K562 (cell line): ENCODE results near the gene PPP2R1A. TPM values are rescaled to one million over a fixed set of nuclear protein-coding genes. Genes with fewer than 3 reads are reported as not detected.

ENCODE experiments used
- ATAC-seq: fragments of 200-7000 bp; cut with Tn5 transposase; 3 replicates; pipeline ENCODE4 v1.9.1; 2020; ENCODE audit warnings: moderate library complexity
- BruUV-seq: library from RNA; stranded (reverse); fragments of 400-500 nt; replicated peaks from 2 replicates; lab custom pipeline; 2021; lab: Mats Ljungman, UMichigan
- CTCF ChIA-PET: fragments of 300-600 bp; formaldehyde crosslinking; extraction: SDS; loops from one replicate; lab custom pipeline; 2021; ENCODE audit warnings: low intra/inter-chr PET ratio; lab: Yijun Ruan, JAX
- POLR2A ChIA-PET: fragments of 300-600, 350-650 bp; sonication (Branson Sonifier 250); formaldehyde crosslinking; extraction: SDS; loops from one replicate; lab custom pipeline; 2021; ENCODE audit warnings: antibody characterized with exemption, inconsistent platforms; lab: Yijun Ruan, JAX
- DNase-seq, 4 experiments: peaks; one replicate each; pipeline versions ENCODE4 v3.0.0 to v3.0.0-alpha.2; 2011 to 2018; ENCODE audit warnings: low spot score in 3 of 4, mixed read lengths in 3 of 4; ENCODE audit errors: extremely low read depth in 1 of 4
- FAIRE-seq: peaks from 2 replicates; lab custom pipeline; 2011; peaks lifted over from hg19 to GRCh38; lab: Jason Lieb, UNC
- H2AFZ ChIP-seq: 2 replicates; pipeline ENCODE4 v1.6.0; 2011; ENCODE audit warnings: low read depth, low read length, control low read depth, inconsistent platforms
- H3K27ac ChIP-seq: fragments of 200-600 bp; 3 replicates; pipeline ENCODE4 v1.8.0; 2011; ENCODE audit warnings: low read depth, mild to moderate bottlenecking, control low read depth, inconsistent platforms, low read length, moderate library complexity, mixed read lengths; ENCODE audit errors: extremely low read depth
- H3K27me3 ChIP-seq, 2 experiments: fragments of 300-600 bp in 1 of 2; 2 replicates in 1 of 2; 3 replicates in 1 of 2; pipeline versions ENCODE4 v1.6.0 to v1.8.0; 2011; ENCODE audit warnings: inconsistent platforms in 2 of 2, low read length in 2 of 2, mild to moderate bottlenecking in 1 of 2, mixed read lengths in 1 of 2, moderate library complexity in 1 of 2; ENCODE audit not compliant: control insufficient read depth in 2 of 2, insufficient read depth in 2 of 2
- H3K36me3 ChIP-seq: fragments of 300-600 bp; 3 replicates; pipeline ENCODE4 v1.8.0; 2011; ENCODE audit warnings: mild to moderate bottlenecking, low read length, inconsistent platforms; ENCODE audit not compliant: control insufficient read depth, insufficient read depth
- H3K4me1 ChIP-seq, 2 experiments: fragments of 200-600 bp in 1 of 2; replicated peaks in 1 of 2; 2 replicates in 1 of 2; 3 replicates in 1 of 2; pipeline versions ENCODE4 v1.5.1 to v1.8.0; 2011; ENCODE audit warnings: inconsistent platforms in 2 of 2, low read length in 2 of 2, mild to moderate bottlenecking in 1 of 2, mixed read lengths in 1 of 2, moderate library complexity in 1 of 2; ENCODE audit not compliant: control insufficient read depth in 2 of 2, insufficient read depth in 2 of 2
- H3K4me2 ChIP-seq: 2 replicates; pipeline ENCODE4 v1.6.1; 2011; ENCODE audit warnings: low read length, control low read depth, inconsistent platforms, mixed read lengths; ENCODE audit not compliant: insufficient read depth
- H3K4me3 ChIP-seq: fragments of 200-600 bp; sonication (generic), shearing (Covaris generic); 2 replicates; pipeline ENCODE4 v1.5.1; 2016; ENCODE audit warnings: control low read depth, inconsistent platforms
- H3K79me2 ChIP-seq: fragments of 200-600 bp; 3 replicates; pipeline ENCODE4 v1.8.0; 2011; ENCODE audit warnings: low read length, inconsistent platforms; ENCODE audit not compliant: control insufficient read depth, insufficient read depth
- H3K9ac ChIP-seq, 2 experiments: 2 replicates each; pipeline versions ENCODE4 v1.6.0 to v1.6.1; 2011; ENCODE audit warnings: low read depth in 2 of 2, low read length in 2 of 2, control low read depth in 1 of 2, inconsistent platforms in 1 of 2, mild to moderate bottlenecking in 1 of 2, mixed read lengths in 1 of 2; ENCODE audit not compliant: insufficient read depth in 1 of 2
- H3K9me1 ChIP-seq: one replicate; pipeline ENCODE4 v1.6.0; 2011; ENCODE audit warnings: inconsistent platforms, mild to moderate bottlenecking, low read length, moderate library complexity; ENCODE audit not compliant: control insufficient read depth, insufficient read depth
- H3K9me3 ChIP-seq: replicated peaks from 2 replicates; pipeline ENCODE4 v1.5.1; 2011; ENCODE audit warnings: low read depth, low read length, inconsistent platforms; ENCODE audit not compliant: control insufficient read depth, insufficient read depth
- H4K20me1 ChIP-seq: replicated peaks from 2 replicates; pipeline ENCODE4 v1.6.1; 2011; ENCODE audit warnings: low read length, inconsistent platforms, mixed read lengths; ENCODE audit not compliant: control insufficient read depth, insufficient read depth
- CREB3 ChIP-seq: fragments of 450-650 bp; conservative IDR thresholded peaks from 2 replicates; pipeline ENCODE4 v1.6.1; 2016; ENCODE audit warnings: missing genetic modification characterization, low read depth, mild to moderate bottlenecking, missing compliant biosample characterization, moderate library complexity
- DDX20 ChIP-seq: fragments of 450-650 bp; IDR thresholded peaks from 2 replicates; pipeline ENCODE4 v1.6.1; 2016; ENCODE audit warnings: missing genetic modification characterization, low read depth, mild to moderate bottlenecking, missing compliant biosample characterization, moderate library complexity
- DLX4 ChIP-seq: fragments of 250-450 bp; sonication (Bioruptor Pico); IDR thresholded peaks from 2 replicates; pipeline ENCODE4 v1.6.1; 2021; ENCODE audit warnings: mild to moderate bottlenecking
- JUNB ChIP-seq: fragments of 450-650 bp; formaldehyde crosslinking; conservative IDR thresholded peaks from 2 replicates; pipeline ENCODE4 v1.4.0; 2020; ENCODE audit warnings: mild to moderate bottlenecking
- MEIS2 ChIP-seq: fragments of 450-650 bp; IDR thresholded peaks from 2 replicates; pipeline ENCODE4 v1.6.1; 2014; ENCODE audit warnings: mild to moderate bottlenecking; ENCODE audit not compliant: partially characterized antibody
- NFE2L1 ChIP-seq: fragments of 450-650 bp; IDR thresholded peaks from 2 replicates; pipeline ENCODE4 v1.6.1; 2016; ENCODE audit warnings: missing genetic modification characterization, low read depth, mild to moderate bottlenecking, missing compliant biosample characterization, moderate library complexity, borderline replicate concordance
- NONO ChIP-seq, 2 experiments: fragments of 200-400 bp in 1 of 2; fragments of 450-650 bp in 1 of 2; formaldehyde crosslinking in 1 of 2; IDR thresholded peaks; 2 replicates each; pipeline ENCODE4 v1.6.1; 2017; ENCODE audit warnings: low read depth in 2 of 2, mild to moderate bottlenecking in 2 of 2, moderate library complexity in 2 of 2, low read length in 1 of 2
- RBBP5 ChIP-seq: fragments of 200-600 bp; sonication (generic); IDR thresholded peaks from 2 replicates; pipeline ENCODE4 v1.6.1; 2012; ENCODE audit warnings: borderline replicate concordance, mild to moderate bottlenecking, low read length, control low read depth, inconsistent platforms; ENCODE audit not compliant: insufficient read depth, poor library complexity, severe bottlenecking
- U2AF2 ChIP-seq: fragments of 200-400 bp; formaldehyde crosslinking; optimal IDR thresholded peaks from 2 replicates; pipeline ENCODE3; 2017; ENCODE audit warnings: low read depth, mild to moderate bottlenecking, low read length
- ZNF639 ChIP-seq, 2 experiments: fragments of 200-800 bp in 1 of 2; sonication (Bioruptor generic) in 1 of 2; sonication (generic) in 1 of 2; formaldehyde crosslinking in 1 of 2; IDR thresholded peaks in 1 of 2; conservative IDR thresholded peaks in 1 of 2; 2 replicates each; pipeline versions ENCODE4 v1.5.0 to v1.6.1; 2016 to 2020; ENCODE audit warnings: missing compliant biosample characterization in 1 of 2, missing genetic modification characterization in 1 of 2, missing genetic modification reagents in 1 of 2
- WGBS: fragments of 100-300 bp; shearing (Covaris generic); methylation state at CpG from one replicate; pipeline ENCODE4 v1.1.6; 2016; ENCODE audit warnings: low coverage, mixed read lengths; ENCODE audit not compliant: insufficient coverage; ENCODE audit errors: missing lambda C conversion rate; 5-methylcytosine and 5-hydroxymethylcytosine counted together
- in situ Hi-C: fragments of 300-500 bp; cut with MboI; formaldehyde crosslinking; loops from 4 replicates; pipeline ENCODE4 v1.15.0; 2018; ENCODE audit warnings: inconsistent platforms, mixed read lengths
- intact Hi-C: fragments of 100-400 bp; cut with micrococcal nuclease; formaldehyde crosslinking; loops from 2 replicates; pipeline ENCODE4 v1.14.2; 2022
- polyA plus RNA-seq, 8 experiments: library from polyadenylated mRNA; depleted of rRNA in 4 of 8; stranded (reverse) in 5 of 8; unstranded in 3 of 8; fragments of >200 nt; fragmentation: Nextera tagmentation in 2 of 8; fragmentation: Illumina TruSeq in 1 of 8; extraction: Ambion mirVana in 2 of 8; extraction: Trizol in 1 of 8; gene quantifications; 2 replicates each; pipeline versions ENCODE4 v1.2.1 to v1.2.3, GENCODE V29; 2011 to 2014; ENCODE audit warnings: inconsistent platforms in 1 of 8, missing spikeins in 1 of 8
- total RNA-seq, 7 experiments: library from RNA; depleted of rRNA in 6 of 7; stranded (reverse); fragments of >200 nt in 6 of 7; fragmentation: Illumina TruSeq in 2 of 7; extraction: Trizol in 2 of 7; gene quantifications; 2 replicates each; pipeline versions ENCODE4 v1.2.1 to v1.2.3, GENCODE V29; 2011 to 2021; ENCODE audit warnings: low replicate concordance in 1 of 7

The PPP2R1A gene
- total and polyA plus RNA-seq, 9 of the 15 experiments (the other 6 are each of a cell fraction or from before 2014, with no cell fraction given), result 10.1 to 211 (median 70.1) TPM

GRCh38 chr19:52230685-52231084 is 40.8 kb downstream of the PPP2R1A start:
- Histone ChIP-seq H3K79me2 (no peaks in the 10 kb centered on the region), H3K4me3 (no peak overlapping the region), H3K27ac (no peak overlapping the region), H3K27me3 (no peaks in the 10 kb centered on the region), H2AFZ (no peak overlapping the region), H3K9me3 (no peaks in the 10 kb centered on the region), H3K4me1 (no peaks in the 10 kb centered on the region), H3K36me3 (peaks cover 29% of the 10 kb centered on the region; the same call in 2 of the 3 replicates), H3K9me1 (no peaks in the 10 kb centered on the region), H3K4me2 (no peak overlapping the region)
- intact Hi-C loops, result no loop called here
- WGBS, result 33% methylated on average over 1 of the region's 1 CpG
- FAIRE-seq (no peak), DNase-seq (no peak)
- CTCF ChIA-PET, result no interaction called here
- POLR2A ChIA-PET, result interaction anchor here (0.7 kb wide), 1 partner anchor 10 kb away, joined by 3 read pairs; no protein-coding TSS in a partner anchor
- TF ChIP-seq RBBP5 (no peak), DLX4 (CRISPR knock-in tag) (no peak)
- TF ChIP-seq, all 486 proteins: peak for 0
- ATAC-seq, result no peak
- BruUV-seq, result no TSS peak
- in situ Hi-C loops, result no loop called here
- Histone ChIP-seq H3K9ac (no peak overlapping the region), H4K20me1 (no peaks in the 10 kb centered on the region)

- Histone ChIP-seq H3K27me3 (no peaks in the 10 kb centered on the region), H3K79me2 (no peaks in the 10 kb centered on the region), H3K4me2 (no peak overlapping the region), H3K9me3 (no peaks in the 10 kb centered on the region), H3K9me1 (no peaks in the 10 kb centered on the region), H3K27ac (no peak overlapping the region), H3K4me3 (no peak overlapping the region), H3K9ac (no peak overlapping the region), H4K20me1 (no peaks in the 10 kb centered on the region), H3K36me3 (peaks cover 23% of the 10 kb centered on the region; the same call in 2 of the 3 replicates), H2AFZ (no peak overlapping the region), H3K4me1 (no peaks in the 10 kb centered on the region)
- in situ Hi-C loops (no loop called here), intact Hi-C loops (no loop called here)
- ATAC-seq (no peak), FAIRE-seq (no peak), DNase-seq (no peak)
- WGBS, result 30% methylated on average over 3 of the region's 3 CpGs
- CTCF ChIA-PET, result no interaction called here
- POLR2A ChIA-PET, result interaction anchor here (0.7 kb wide), 1 partner anchor 10 kb away, joined by 3 read pairs; no protein-coding TSS in a partner anchor
- no TSS peak for BruUV-seq
- TF ChIP-seq JUNB (CRISPR knock-in tag), result no peak
- no peak for TF ChIP-seq ZNF639 (CRISPR knock-in tag; conservative IDR thresholded peaks at IDR 0.05 in 1 of 2, IDR thresholded peaks at IDR 0.05 in 1 of 2)
- TF ChIP-seq MEIS2, result no peak
- no peak for TF ChIP-seq U2AF2
- no peak for TF ChIP-seq DDX20 (tag)
- TF ChIP-seq CREB3 (tag), result no peak
- no peak for TF ChIP-seq NFE2L1
- no peak for TF ChIP-seq NONO (IDR thresholded peaks at IDR 0.05; ENCODE audit: low read depth in 2 of 2, low read length in 1 of 2)
Measured at GRCh38 chr19:52231154-52231910, 41.5 kb downstream of the PPP2R1A start.
